Colon (tissue), 2 donors: ENCODE results near the gene ANKRD24.
"Not testable (repeated sequence)": the region's sequence is repeated elsewhere in the genome, so short reads cannot be mapped to it uniquely, and the experiment has no call there.

Source experiments
- FAIRE-seq: peaks from 2 replicates; lab custom pipeline; 2012; peaks lifted over from hg19 to GRCh38; lab: Jason Lieb, UNC
- donor health status: control.
- donor health status: control.

Gene ANKRD24

DNA sequence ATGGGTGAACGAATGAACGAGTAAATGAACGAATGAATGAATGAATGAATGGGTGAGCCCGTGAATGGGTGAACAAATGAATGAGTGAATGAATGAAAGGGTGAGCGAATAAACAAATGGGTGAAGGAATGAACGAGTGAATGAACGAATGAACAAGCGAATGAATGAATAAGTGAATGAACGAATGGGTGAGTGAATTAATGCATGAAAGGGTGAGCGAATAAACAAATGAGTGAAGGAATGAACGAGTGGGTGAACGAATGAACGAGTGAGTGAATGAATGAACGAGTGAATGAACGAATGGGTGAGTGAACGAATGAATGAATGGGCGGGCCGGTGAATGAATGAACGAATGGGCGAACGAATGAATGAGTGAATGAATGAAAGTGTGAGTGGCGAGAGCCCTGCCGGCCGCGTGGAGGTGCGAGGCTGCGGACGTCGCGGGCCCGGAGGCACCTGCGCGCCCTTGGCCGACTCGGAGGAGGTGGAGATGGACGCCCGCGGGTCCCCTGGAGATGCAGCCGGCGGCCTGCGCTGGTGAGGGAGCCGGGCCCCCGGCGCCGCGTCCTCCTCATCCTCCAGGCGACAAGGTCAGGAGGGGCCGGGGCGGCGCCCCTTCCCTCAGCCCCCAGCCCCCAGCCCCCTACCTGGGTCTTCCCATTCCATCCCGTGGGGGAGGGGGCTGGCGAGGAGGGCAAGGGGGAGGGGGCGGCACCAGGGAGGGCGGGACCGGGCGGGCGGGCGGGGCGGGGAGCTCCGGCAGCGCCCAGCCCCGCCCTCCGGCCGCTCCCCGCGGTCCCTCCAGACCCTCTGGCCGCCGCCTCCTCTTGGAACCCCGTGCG is 15.4 kb downstream of the ANKRD24 start:
- no peak for FAIRE-seq

DNA sequence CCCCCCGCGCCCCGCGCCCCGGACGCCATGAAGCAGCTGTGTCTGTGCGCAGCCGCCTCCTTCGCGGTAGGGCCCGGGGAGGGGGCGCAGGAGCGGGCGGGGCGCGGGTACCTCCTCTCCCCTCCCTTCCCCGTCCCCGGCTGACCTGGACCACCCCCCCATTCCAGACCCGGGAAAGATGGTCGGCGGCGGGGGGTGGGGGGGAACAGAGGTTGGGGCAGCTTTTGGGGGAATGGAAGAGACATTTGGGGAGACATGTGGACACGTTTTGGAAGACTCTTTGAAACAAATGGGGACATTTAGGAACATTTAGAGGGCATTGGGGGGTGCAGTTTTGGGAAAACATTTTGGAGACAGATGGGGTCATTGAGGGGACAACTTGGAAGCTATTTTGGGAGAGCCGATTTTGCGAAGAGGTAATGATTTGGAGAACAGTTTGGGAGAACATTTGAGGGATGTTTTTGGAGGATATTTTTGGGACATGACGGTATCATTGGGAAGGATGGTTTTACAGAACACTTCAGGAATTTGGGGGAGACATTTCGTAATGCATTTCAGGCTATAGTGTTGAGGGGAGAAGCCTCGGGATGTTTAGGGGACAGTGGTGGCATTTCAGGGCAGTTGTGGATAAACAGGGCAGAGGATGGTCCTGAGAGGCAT is 16.1 kb downstream of the ANKRD24 start:
- no peak for FAIRE-seq

DNA sequence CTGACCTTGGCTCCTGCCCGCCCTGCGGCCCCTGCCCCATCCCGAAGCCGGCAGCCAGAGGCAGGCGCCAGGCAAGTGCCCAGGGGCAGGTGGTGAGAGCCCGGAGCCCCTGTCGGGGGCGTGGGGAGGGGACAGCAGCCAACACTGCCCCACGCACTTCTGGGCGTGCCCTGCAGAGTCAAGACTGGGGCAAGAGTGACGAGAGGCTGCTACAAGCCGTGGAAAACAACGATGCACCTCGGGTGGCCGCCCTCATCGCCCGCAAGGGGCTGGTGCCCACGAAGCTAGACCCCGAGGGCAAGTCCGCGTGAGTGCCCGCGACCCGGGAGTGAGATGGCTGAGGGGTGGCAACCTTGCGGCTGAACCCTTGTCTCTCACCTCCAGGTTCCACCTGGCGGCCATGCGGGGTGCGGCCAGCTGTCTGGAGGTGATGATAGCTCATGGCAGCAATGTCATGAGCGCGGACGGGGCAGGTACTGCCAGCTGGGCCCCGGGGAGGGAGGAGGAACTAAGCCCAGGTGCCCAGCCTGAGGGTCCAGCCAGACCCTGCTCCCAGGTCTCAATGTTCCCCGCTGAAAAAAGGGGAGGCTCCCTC is 17.3 kb downstream of the ANKRD24 start:
- no peak for FAIRE-seq

DNA sequence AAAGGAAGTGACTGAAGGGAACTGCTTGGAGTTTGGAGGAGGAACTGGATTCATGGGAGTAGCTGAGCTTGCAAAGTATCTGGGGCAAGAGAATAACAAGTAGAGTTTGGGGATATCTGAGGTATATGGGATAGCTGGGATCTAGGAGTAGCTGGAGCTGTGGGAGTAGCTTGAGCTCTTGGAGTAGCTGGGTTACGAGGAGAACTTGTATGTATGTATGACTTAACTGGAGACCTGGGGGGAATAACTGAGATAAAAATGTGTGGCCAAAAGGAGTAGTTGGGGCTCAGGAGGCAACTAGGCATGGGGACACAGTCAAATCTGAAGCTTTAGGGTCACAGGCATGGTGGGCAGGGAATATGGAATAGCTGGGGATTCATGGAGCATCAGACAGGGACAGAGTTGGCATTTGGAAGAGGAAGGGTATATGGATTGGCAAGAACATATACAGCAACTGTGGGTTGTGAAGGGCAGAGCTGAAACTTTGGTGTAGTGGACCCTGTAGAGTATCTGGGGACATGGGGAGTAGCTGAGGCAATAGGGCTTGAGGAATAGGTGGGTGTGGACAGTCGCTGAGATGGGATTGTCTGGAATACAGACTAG is 18.6 kb downstream of the ANKRD24 start:
- no peak for FAIRE-seq

DNA sequence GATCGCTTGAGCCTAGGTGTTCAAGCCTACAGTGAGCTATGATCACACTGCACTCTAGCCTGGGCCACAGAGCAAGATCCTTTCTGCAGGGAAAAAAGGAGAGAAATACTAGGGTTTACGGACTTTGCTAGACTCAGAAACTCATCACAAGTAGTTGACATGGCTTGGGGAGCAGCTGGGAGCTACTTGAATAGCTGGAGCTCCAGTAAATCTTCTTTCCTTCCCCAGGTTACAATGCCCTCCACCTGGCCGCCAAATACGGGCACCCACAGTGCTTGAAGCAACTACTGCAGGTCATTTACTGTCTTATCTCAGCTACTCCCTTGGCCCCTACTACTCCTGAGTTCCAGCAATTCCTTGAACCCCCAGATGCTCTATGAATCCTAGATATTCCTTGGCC is 19.3 kb downstream of the ANKRD24 start:
- FAIRE-seq: no peak

DNA sequence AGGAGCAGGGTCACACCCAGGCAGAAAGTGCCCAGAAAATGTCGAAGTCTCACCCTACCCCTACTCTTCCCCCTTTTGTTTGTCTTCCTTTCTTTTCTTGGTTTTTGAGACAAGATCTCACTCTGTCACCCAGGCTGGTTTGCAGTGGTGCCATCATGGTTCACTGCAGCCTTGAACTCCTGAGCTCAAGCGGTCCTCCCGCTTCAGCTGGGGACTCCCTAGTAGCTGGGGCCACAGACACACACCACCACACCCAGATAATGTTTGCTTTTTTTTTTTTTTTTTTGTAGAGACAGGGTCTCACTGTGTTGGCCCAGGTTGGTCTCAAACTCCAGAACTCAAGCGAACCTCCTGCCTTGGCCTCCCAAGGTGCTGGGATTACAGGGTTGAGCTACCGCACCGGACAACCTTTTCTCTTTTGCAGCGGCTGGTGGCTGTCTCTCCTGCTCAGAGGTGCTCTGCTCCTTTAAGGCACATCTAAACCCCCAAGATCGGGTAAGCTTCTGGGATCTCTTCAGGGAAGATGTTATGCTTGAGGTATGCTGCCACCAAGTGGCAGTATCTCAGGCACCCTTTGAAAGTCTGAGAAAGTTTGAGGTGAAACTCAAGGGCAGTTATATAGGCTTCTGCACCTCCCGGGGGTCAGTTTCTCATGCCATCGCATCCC is 24.5 kb downstream of the ANKRD24 start:
- FAIRE-seq: no peak

DNA sequence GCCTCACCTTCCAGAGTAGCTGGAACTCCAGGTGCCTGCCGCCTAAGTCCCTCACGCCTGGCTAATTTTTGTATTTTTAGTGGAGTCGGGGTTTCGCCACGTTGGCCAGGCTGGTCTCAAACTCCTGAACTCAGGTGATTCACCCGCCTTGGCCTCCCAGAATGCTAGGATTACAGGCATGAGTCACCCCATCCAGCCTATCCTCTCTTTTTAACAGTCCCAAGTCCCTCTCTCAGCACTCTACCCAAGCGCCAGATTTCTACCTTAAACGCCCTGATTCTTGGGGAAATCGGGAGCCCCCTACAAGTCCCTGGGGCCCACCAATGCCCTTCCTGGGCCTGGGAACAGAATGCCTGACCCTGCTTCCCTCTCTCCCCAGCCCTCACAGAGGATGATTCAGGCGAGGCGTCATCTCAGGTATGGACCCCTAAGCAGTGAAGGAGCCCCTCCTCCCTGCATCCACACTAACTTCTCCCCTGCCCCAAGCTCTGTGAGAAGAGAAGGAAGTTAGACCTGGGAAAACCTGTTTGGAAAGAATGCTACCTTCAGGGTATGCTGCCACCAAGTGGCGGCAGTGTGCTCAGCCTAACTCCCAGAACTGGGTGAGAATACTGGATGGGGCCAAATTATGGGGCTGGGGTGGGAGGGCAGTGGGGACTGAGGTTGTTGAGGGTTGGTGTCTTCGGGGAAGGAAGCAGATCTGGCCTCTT is 26.1 kb downstream of the ANKRD24 start:
- no peak for FAIRE-seq

GRCh38 chr19:4210166-4210731 is 27.8 kb downstream of the ANKRD24 start:
- no peak for FAIRE-seq

GRCh38 chr19:4213116-4213515 is 30.6 kb downstream of the ANKRD24 start:
- FAIRE-seq: no peak

DNA sequence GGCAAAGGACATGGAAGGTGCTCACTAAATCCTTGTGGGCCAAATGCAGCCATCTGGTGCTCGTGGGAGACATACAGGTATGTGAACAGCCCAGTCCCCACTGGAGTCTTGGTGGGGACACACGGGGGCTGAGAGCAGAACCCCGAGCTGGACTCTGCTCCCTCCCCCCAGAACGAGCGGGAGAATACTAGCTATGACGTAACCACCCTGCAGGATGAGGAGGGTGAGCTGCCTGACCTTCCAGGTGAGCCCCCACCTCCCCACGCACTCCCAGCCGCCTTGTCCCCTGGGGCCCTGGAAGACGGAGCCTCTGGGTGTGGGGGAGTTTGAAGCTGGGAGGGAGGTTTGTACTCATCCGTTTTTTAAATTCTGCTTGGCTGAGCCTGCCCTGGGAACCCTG is 33.3 kb downstream of the ANKRD24 start:
- FAIRE-seq: no peak

- no peak for FAIRE-seq
Measured at GRCh38 chr19:4216846-4217245, 34.4 kb downstream of the ANKRD24 start.

DNA sequence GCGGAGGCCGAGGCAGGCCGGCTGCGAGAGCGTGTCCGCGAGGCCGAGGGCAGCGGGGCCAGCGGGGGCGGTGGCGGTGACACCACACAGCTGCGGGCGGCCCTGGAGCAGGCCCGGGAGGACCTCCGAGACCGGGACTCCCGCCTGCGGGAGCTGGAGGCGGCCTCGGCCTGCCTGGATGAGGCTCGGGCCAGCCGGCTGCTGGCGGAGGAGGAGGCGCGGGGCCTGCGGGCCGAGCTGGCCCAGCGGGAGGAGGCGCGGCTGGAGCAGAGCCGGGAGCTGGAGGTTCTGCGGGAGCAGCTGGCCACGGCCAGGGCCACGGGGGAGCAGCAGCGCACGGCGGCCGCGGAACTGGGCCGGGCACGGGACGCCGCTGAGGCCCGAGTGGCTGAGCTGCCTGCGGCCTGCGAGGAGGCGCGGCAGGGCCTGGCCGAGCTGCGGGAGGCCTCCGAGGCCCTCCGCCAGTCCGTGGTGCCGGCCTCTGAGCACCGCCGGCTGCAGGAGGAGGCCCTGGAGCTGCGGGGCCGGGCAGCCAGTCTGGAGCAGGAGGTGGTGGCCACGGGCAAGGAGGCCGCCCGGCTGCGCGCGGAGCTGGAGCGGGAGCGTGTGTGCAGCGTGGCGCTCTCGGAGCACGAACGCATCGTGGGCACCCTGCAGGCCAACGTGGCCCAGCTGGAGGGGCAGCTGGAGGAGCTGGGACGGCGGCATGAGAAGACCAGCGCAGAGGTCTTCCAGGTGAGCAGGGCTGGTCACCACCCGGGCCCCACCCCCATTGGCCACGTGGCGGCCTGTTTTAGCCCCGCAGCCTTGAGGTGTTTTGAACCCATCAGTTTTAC is 35.2 kb downstream of the ANKRD24 start:
- FAIRE-seq: no peak

DNA sequence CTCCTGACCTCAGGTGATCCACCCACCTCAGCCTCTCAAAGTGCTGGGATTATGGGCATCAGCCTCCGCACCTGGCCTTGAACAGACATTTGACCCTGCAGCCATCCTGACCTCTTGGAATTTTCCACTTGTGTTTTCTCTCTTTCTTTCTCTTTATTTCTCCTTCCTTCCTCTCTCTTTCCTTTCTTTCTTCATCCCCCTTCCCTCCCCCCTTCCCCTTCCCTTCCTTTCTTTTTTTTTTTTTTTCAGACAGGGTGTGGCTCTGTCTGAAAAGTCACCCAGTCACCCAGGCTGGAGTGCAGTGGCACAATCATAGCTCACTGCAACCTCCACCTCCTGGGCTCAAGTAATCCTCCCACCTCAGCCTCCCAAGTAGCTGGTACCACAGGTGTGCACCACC is 36.0 kb downstream of the ANKRD24 start:
- not testable (repeated sequence) for FAIRE-seq

- no peak for FAIRE-seq
Measured at GRCh38 chr19:4220188-4220587, 37.7 kb downstream of the ANKRD24 start.

DNA sequence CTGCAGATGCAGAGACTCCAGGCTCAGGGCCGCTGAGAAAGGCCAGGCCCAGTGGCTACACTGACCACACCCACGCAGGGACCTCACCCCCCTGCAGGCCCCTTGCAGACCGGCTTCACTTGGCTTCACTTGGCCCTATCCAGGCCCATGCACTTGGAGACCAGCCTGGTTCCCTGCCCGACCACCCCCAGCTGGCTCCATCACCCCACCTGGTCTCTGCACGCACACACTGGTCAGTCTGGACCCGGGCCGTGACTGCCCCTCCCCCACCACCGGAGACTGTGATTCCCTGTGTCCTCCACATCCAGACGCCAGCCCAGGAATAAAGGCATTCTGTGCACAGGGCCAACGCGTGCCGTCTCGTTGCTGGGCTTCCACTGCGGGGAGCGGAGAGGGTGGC is 42.0 kb downstream of the ANKRD24 start:
- no peak for FAIRE-seq

- no peak for FAIRE-seq
Measured at GRCh38 chr19:4225885-4226284, 43.4 kb downstream of the ANKRD24 start.

GRCh38 chr19:4227771-4228170 is 45.3 kb downstream of the ANKRD24 start:
- no peak for FAIRE-seq

DNA sequence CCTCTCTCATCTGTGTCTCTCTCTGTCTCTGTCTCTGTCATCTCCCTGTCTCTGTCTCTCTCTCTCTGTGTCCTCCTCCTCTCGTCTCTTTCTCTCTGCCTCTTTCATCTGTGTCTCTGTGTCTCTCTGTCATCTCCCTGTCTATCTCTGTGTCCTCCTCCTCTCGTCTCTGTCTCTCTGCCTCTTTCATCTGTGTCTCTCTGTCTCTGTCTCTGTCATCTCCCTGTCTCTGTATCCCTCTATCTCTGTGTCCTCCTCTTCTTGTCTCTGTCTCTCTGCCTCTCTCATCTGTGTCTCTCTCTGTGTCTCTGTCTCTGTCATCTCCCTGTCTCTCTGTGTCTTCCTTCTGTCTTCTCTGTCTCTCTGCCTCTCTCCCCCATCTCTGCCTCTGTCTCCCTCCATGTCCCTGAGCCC is 46.3 kb downstream of the ANKRD24 start:
- FAIRE-seq: no peak

GRCh38 chr19:4229179-4229931 is 46.9 kb downstream of the ANKRD24 start, which contains the start of gene EBI3:
TSS of gene EBI3 (plus strand) at chr19:4229523. CDS start at chr19:4229551, 28 bp downstream.
- no peak for FAIRE-seq

DNA sequence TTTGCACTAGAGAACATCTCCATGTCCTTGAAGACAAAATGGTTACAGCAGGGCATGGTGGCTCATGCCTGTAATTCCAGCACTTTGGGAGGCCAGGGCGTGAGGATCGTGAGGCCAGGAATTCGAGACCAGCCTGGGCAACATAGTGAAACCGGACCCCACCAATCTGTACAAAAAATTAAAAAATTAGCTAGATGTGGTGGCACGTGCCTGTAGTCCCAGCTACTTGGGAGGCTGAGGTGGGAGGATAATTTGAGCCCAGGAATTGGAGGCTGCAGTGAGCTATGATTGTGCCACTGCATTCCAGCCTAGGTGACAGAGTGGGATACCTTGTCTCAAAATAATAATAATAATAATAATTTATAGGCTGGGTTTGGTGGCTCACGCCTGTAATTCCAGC is 47.7 kb downstream of the ANKRD24 start:
- not testable (repeated sequence) for FAIRE-seq
